HG02884 (cell line): ENCODE data around the gene ARID3B.

Experiments
- ATAC-seq: cut with Tn5 transposase; IDR thresholded peaks from one replicate; pipeline ENCODE4 v1.9.1; 2021; ENCODE audit warnings: mild to moderate bottlenecking, moderate library complexity; ENCODE audit not compliant: unreplicated experiment

ARID3B gene

GRCh38 chr15:74633781-74634180 lies 92.8 kb downstream of the ARID3B start:
- ATAC-seq = no peak

- no peak for ATAC-seq
Measured at GRCh38 chr15:74635228-74635627, 94.2 kb downstream of the ARID3B start.

GRCh38 chr15:74636984-74637383 lies 96.0 kb downstream of the ARID3B start:
- ATAC-seq = no peak

GRCh38 chr15:74641151-74641550 lies 100.1 kb downstream of the ARID3B start:
- ATAC-seq = no peak

GRCh38 chr15:74642348-74642733 lies 101.3 kb downstream of the ARID3B start:
- ATAC-seq = no peak

DNA sequence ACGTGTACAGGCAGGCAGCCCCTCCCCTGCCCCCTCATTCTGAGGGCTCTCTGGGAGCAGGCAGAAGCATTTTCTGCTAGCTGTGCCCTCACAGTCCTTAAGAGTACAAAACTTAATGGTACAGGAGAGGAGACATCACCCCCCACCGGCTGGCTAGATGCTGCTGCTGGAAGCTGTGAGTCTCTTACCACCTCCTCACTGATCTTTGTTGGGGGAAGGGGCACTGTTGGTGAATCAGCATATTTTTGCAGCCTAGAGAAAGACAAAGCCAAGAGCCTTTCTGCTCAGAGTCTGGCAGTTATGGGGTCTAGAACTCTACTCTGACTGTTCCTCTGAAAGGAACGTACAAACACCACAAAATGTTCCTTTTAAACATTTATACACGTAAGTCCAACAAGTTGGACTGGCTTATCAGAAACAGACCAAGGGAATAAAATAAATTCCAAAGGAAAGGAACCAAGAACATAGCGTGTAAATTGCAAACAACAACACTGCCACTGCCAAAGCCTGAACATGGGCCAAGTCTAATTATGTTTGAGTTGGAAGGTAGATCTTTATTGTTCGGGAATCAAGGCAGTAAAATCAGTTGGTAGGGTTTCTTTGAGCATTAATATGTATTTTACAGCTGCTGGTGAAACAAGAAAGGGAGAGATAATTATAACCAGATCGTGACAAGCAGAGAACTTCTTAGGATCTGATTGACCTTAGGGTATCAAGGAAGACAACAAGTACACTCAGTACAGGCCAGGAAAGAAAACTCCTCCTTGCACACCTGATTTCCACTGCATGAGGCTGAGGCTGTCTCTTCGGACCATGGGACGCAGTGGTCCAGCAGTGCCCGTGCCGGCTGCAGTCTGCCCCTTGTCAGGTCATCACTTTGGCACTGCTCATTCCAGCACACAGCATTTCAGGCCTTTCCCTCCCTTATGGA lies 102.0 kb downstream of the ARID3B start:
- no peak for ATAC-seq

DNA sequence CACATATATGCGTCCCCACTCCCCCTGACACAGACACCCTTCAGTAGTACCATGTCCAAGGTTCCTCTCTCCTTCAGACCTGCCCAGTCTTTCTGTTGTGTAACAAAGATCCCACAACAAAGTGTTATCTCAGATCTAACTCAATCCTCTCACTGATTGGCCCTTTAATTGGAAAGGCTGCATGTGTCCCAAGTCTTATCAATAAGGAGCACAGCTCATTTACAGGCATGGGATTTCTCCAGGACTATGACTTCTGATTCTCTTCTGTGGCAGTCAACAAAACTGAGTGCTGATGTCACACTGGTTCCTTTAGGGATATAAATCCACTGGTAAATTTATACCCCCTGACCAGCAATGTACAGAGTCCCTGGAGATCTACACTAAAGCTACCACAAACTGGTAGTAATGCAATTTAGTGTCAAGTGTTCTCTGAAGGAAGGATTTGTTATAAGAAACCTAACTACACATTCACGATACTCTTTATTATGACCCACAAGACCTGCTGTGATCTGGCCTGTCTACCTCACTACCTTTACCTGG lies 102.7 kb downstream of the ARID3B start:
- no peak for ATAC-seq

- ATAC-seq = no peak
Measured at GRCh38 chr15:74646480-74646879, 105.5 kb downstream of the ARID3B start.
